Liver (tissue), 9 donors: ENCODE data around the gene PARD3. TPM values are rescaled to one million over a fixed set of nuclear protein-coding genes. Genes with fewer than 3 reads are reported as not detected.

Experiments used
- DNase-seq: peaks from one replicate; pipeline ENCODE4 v3.0.0-alpha.2; 2017; ENCODE audit warnings: low spot score
- H3K27ac ChIP-seq, 2 donors: one replicate each; pipeline ENCODE4 v1.7.0; 2013; ENCODE audit warnings: inconsistent platforms in 2 of 2, low read length in 2 of 2, control low read depth in 1 of 2, low read depth in 1 of 2, mild to moderate bottlenecking in 1 of 2
- H3K27me3 ChIP-seq, 4 donors: one replicate each; pipeline versions ENCODE4 v1.6.1 to v1.7.0; 2013; ENCODE audit warnings: low read length in 3 of 4, inconsistent platforms in 1 of 4, mild to moderate bottlenecking in 1 of 4, moderate library complexity in 1 of 4; ENCODE audit not compliant: control insufficient read depth in 4 of 4, insufficient read depth in 4 of 4
- H3K36me3 ChIP-seq, 4 donors: one replicate each; pipeline versions ENCODE4 v1.6.1 to v1.7.0; 2013; ENCODE audit warnings: low read length in 3 of 4, mild to moderate bottlenecking in 3 of 4, low read depth in 1 of 4, moderate library complexity in 1 of 4; ENCODE audit not compliant: control insufficient read depth in 4 of 4, insufficient read depth in 3 of 4
- H3K4me1 ChIP-seq, 4 donors: one replicate each; pipeline versions ENCODE4 v1.6.1 to v1.7.0; 2013; ENCODE audit warnings: low read length in 3 of 4, mild to moderate bottlenecking in 3 of 4, moderate library complexity in 1 of 4; ENCODE audit not compliant: control insufficient read depth in 4 of 4, insufficient read depth in 4 of 4
- H3K4me3 ChIP-seq, 3 donors: one replicate each; pipeline versions ENCODE4 v1.6.1 to v1.7.0; 2013; ENCODE audit warnings: low read length in 3 of 3, control low read depth in 1 of 3, low read depth in 1 of 3, mild to moderate bottlenecking in 1 of 3
- H3K9ac ChIP-seq, 2 donors: one replicate each; pipeline ENCODE4 v1.7.0; 2013; ENCODE audit warnings: low read length in 2 of 2, mild to moderate bottlenecking in 2 of 2, moderate library complexity in 2 of 2, control low read depth in 1 of 2, low read depth in 1 of 2
- H3K9me3 ChIP-seq, 4 donors: one replicate each; pipeline versions ENCODE4 v1.6.1 to v1.7.0; 2013; ENCODE audit warnings: low read length in 3 of 4; ENCODE audit not compliant: control insufficient read depth in 4 of 4
- CTCF ChIP-seq: fragments of 150-350 bp; IDR thresholded peaks from 2 replicates; pipeline ENCODE4 v1.5.1; 2017; ENCODE audit warnings: improper control_type of control experiment, low read depth, low read length; ENCODE audit not compliant: missing input control
- FOXA1 ChIP-seq: IDR thresholded peaks from 2 replicates; pipeline ENCODE4 v1.6.1; 2016; ENCODE audit warnings: antibody characterized with exemption
- FOXA2 ChIP-seq: IDR thresholded peaks from 2 replicates; pipeline ENCODE4 v1.6.1; 2016; ENCODE audit warnings: antibody characterized with exemption
- GABPA ChIP-seq, 2 donors: IDR thresholded peaks in 1 of 2; conservative IDR thresholded peaks in 1 of 2; 2 replicates each; pipeline ENCODE4 v1.6.1; 2016; ENCODE audit warnings: antibody characterized with exemption in 2 of 2, mild to moderate bottlenecking in 1 of 2, moderate library complexity in 1 of 2
- HNF4A ChIP-seq, 2 donors: conservative IDR thresholded peaks; 2 replicates each; pipeline ENCODE4 v1.6.1; 2016; ENCODE audit warnings: antibody characterized with exemption in 2 of 2, mild to moderate bottlenecking in 2 of 2
- HNF4G ChIP-seq: IDR thresholded peaks from 2 replicates; pipeline ENCODE4 v1.6.1; 2016; ENCODE audit warnings: antibody characterized with exemption
- NR2F2 ChIP-seq: IDR thresholded peaks from 2 replicates; pipeline ENCODE4 v1.6.1; 2016; ENCODE audit warnings: antibody characterized with exemption
- RAD21 ChIP-seq, 2 donors: IDR thresholded peaks; 2 replicates each; pipeline ENCODE4 v1.6.1; 2016; ENCODE audit warnings: antibody characterized with exemption in 2 of 2, mild to moderate bottlenecking in 2 of 2
- REST ChIP-seq: IDR thresholded peaks from 2 replicates; pipeline ENCODE4 v1.6.1; 2016; ENCODE audit warnings: antibody characterized with exemption, mild to moderate bottlenecking
- RXRA ChIP-seq, 2 donors: IDR thresholded peaks; 2 replicates each; pipeline ENCODE4 v1.6.1; 2017 to 2018; ENCODE audit warnings: antibody characterized with exemption in 2 of 2, mild to moderate bottlenecking in 1 of 2
- SP1 ChIP-seq: IDR thresholded peaks from 2 replicates; pipeline ENCODE4 v1.6.1; 2018; ENCODE audit warnings: antibody characterized with exemption, mild to moderate bottlenecking
- YY1 ChIP-seq: IDR thresholded peaks from 2 replicates; pipeline ENCODE4 v1.6.1; 2016; ENCODE audit warnings: antibody characterized with exemption, mild to moderate bottlenecking
- WGBS: extraction: QIAGEN DNeasy Blood & Tissue Kit; methylation state at CpG from one replicate; pipeline ENCODE4 v1.1.7; 2013; 5-methylcytosine and 5-hydroxymethylcytosine counted together
- polyA plus RNA-seq, 2 donors: library from polyadenylated mRNA; stranded (reverse) in 1 of 2; unstranded in 1 of 2; fragments of 200-250 nt in 1 of 2; fragments of >200 nt in 1 of 2; fragmentation: Nextera tagmentation in 1 of 2; extraction: Ambion mirVana in 1 of 2; gene quantifications; one replicate each; pipeline versions ENCODE4 v1.2.1 to v1.2.3, GENCODE V29; 2013 to 2015
- total RNA-seq, 2 donors: library from RNA; depleted of rRNA; stranded (reverse); fragments of >200 nt; gene quantifications; one replicate each; pipeline ENCODE4 v1.2.3, GENCODE V29; 2014
- donor health status: healthy.
- donor health status: healthy.
- donor health status: healthy.
- donor health status: healthy.
- donor health status: healthy.

Gene PARD3
- total and polyA plus RNA-seq, 4 donors: 12.3 to 43.8 (median 13.5) TPM

- WGBS: 82% methylated on average over 5 of the region's 5 CpGs
- no peak overlapping the region for H3K27ac ChIP-seq
These were observed 391.1 kb downstream of the PARD3 start for GRCh38 chr10:34423673-34424625.

GRCh38 chr10:34420795-34421194, 394.3 kb downstream of the PARD3 start:
- Histone ChIP-seq H3K4me1 (no peaks in the 10 kb centered on the region), H3K27me3 (no peaks in the 10 kb centered on the region), H3K27ac (no peak overlapping the region), H3K9me3 (no peaks in the 10 kb centered on the region), H3K36me3 (no peaks in the 10 kb centered on the region), H3K9ac (no peak overlapping the region), H3K4me3 (no peak overlapping the region)
- 5% methylated on average over 1 of the region's 1 CpG for WGBS
- TF ChIP-seq CTCF (no peak), YY1 (no peak), GABPA (IDR thresholded peaks at IDR 0.05 in 1 of 2, conservative IDR thresholded peaks at IDR 0.05 in 1 of 2) (no peak), REST (no peak)
- no peak for DNase-seq

More at GRCh38 chr10:34423673-34424625, 391.1 kb downstream of the PARD3 start:
- Histone ChIP-seq H3K4me1 (no peaks in the 10 kb centered on the region), H3K9me3 (no peaks in the 10 kb centered on the region), H3K9ac (no peak overlapping the region), H3K27me3 (no peaks in the 10 kb centered on the region), H3K36me3 (no peaks in the 10 kb centered on the region), H3K4me3 (no peak overlapping the region)
- TF ChIP-seq RAD21 (IDR thresholded peaks at IDR 0.05): no peak
- TF ChIP-seq FOXA2: no peak
- no peak for TF ChIP-seq HNF4G
- no peak for TF ChIP-seq NR2F2
- no peak for DNase-seq

- DNase-seq: no peak
- Histone ChIP-seq H3K27me3 (no peaks in the 10 kb centered on the region), H3K27ac (no peak overlapping the region), H3K4me3 (no peak overlapping the region), H3K4me1 (no peaks in the 10 kb centered on the region), H3K9me3 (no peaks in the 10 kb centered on the region), H3K9ac (no peak overlapping the region), H3K36me3 (no peaks in the 10 kb centered on the region)
- 92% methylated on average over 3 of the region's 3 CpGs for WGBS
- no peak for TF ChIP-seq HNF4G
- no peak for TF ChIP-seq CTCF
- no peak for TF ChIP-seq SP1
- TF ChIP-seq NR2F2: no peak
- no peak for TF ChIP-seq FOXA1
- TF ChIP-seq GABPA (IDR thresholded peaks at IDR 0.05 in 1 of 2, conservative IDR thresholded peaks at IDR 0.05 in 1 of 2): no peak
- no peak for TF ChIP-seq YY1
- TF ChIP-seq HNF4A (conservative IDR thresholded peaks at IDR 0.05): no peak
- TF ChIP-seq RXRA (IDR thresholded peaks at IDR 0.05): no peak
- no peak for TF ChIP-seq REST
- no peak for TF ChIP-seq RAD21 (IDR thresholded peaks at IDR 0.05)
These were observed 394.8 kb downstream of the PARD3 start for GRCh38 chr10:34420273-34420672.
